Fibroblast of the aortic adventitia (primary cell): Measurements from ENCODE around the gene PRKCA. TPM values are rescaled to one million over a fixed set of nuclear protein-coding genes. Genes with fewer than 3 reads are reported as not detected.

Experiments
- DNase-seq: peaks from one replicate; pipeline ENCODE4 v3.0.0-alpha.2; 2010; ENCODE audit warnings: low read depth
- H3K4me3 ChIP-seq: 2 replicates; pipeline ENCODE4 v1.5.1; 2011; ENCODE audit warnings: low read depth, mild to moderate bottlenecking, control low read depth, low read length, moderate library complexity
- total RNA-seq: library from RNA; depleted of rRNA; stranded (reverse); fragments of >200 nt; gene quantifications from 2 replicates; pipeline ENCODE4 v1.2.3, GENCODE V29; 2012; ENCODE audit warnings: low replicate concordance
- TF ChIP-seq, protein P1 (sequence below): IDR thresholded peaks from 2 replicates; pipeline ENCODE4 v1.5.1; 2011; ENCODE audit warnings: mild to moderate bottlenecking, low read length, control low read depth, inconsistent platforms; ENCODE audit not compliant: insufficient read depth

PRKCA gene
- total RNA-seq, 1 donor: 43.7 TPM

DNA sequence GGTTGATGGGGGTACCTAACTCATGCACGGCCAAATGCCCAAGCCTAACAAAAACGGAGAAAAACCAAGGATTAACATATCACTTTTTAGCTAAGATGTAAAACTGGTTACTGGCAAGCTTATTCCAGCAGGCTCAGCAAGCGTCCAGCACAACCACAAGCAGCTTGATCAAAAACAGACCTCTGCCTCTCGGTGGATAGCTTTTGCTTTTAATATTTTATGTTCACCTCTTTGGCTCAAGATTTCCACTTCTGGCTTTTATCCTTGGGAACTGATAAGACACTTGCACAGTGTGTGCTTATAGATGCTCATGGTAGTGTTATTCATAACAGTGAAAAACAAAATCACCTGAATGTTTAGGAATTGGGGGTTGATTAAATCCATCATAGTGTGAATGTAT lies 325.6 kb downstream of the PRKCA start:
- no peak overlapping the region for H3K4me3 ChIP-seq
- DNase-seq: peak; percentile 85
- TF ChIP-seq, protein P1, sequence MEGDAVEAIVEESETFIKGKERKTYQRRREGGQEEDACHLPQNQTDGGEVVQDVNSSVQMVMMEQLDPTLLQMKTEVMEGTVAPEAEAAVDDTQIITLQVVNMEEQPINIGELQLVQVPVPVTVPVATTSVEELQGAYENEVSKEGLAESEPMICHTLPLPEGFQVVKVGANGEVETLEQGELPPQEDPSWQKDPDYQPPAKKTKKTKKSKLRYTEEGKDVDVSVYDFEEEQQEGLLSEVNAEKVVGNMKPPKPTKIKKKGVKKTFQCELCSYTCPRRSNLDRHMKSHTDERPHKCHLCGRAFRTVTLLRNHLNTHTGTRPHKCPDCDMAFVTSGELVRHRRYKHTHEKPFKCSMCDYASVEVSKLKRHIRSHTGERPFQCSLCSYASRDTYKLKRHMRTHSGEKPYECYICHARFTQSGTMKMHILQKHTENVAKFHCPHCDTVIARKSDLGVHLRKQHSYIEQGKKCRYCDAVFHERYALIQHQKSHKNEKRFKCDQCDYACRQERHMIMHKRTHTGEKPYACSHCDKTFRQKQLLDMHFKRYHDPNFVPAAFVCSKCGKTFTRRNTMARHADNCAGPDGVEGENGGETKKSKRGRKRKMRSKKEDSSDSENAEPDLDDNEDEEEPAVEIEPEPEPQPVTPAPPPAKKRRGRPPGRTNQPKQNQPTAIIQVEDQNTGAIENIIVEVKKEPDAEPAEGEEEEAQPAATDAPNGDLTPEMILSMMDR: no peak

DNA sequence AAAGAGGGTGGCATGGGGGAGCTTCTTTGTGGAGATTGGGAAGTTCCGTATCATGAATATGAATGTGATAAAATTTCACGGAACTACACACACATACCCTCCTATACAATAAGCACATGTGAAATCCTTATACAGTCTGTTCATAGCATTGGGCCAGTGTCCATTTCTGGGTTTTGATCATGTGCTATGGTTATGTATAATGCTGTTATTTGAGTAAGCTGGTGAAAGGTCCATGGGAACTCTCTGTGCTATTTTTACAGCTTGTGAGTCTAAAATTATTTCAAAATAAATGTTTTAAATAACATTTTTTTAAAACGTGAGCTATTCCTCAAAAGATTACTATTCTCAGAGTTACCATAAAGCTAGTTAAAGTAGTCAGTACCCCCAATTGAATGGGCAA lies 327.3 kb downstream of the PRKCA start:
- TF ChIP-seq, protein P1: no peak
- no peak overlapping the region for H3K4me3 ChIP-seq

DNA sequence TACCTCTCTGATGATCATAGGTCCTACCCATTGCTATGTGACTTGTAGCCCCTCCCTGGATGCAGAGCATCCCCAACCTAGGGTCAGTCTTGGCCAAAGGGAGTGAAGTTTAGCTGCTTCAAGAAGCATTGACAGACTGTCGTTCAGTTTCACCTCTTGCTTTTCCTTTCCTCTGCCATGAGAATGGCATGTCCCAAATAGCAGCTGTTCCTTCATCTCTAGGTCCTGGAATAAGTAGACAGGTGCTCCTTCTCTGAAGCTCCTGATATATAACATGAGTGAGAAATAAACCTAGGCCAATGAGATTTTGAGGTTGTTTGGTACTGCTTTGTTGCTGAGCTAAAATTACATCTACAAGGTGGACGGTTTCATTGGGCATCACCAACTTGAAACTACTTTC lies 328.0 kb downstream of the PRKCA start:
- no peak overlapping the region for H3K4me3 ChIP-seq
- TF ChIP-seq, protein P1: no peak
- DNase-seq: no peak

More for the DNA sequence above, 327.3 kb downstream of the PRKCA start:
- DNase-seq: no peak

DNA sequence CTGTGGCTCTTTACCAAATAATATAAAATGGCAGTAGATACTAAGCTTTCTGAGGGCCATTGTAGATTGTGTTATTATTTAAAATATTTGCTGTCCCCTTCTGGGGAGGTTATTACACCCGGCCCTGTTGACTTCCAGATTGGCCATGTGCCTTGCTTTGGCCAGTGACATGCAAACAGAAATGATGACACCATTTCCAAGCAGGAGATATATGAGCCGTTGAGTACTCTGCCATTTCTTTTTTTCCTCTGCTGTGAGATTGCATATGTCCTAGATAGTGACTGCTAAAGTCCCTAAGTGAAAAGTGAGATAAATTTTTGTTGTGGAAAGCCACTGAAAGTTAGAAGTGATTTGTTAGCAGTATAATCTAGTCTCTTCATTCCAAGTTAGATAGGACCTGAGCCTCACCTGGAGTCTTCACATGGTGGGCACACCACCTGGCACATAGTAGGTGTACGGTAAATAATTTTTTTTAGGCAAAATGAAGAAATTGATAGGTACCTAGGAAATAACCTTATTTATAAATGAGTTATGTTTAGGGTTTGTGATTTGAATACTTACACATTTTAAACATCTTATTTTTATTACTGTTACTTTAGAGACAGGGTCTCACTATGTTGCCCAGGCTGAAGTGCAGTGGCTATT lies 328.5 kb downstream of the PRKCA start:
- TF ChIP-seq, protein P1: no peak
- DNase-seq: no peak
- H3K4me3 ChIP-seq: no peak overlapping the region

DNA sequence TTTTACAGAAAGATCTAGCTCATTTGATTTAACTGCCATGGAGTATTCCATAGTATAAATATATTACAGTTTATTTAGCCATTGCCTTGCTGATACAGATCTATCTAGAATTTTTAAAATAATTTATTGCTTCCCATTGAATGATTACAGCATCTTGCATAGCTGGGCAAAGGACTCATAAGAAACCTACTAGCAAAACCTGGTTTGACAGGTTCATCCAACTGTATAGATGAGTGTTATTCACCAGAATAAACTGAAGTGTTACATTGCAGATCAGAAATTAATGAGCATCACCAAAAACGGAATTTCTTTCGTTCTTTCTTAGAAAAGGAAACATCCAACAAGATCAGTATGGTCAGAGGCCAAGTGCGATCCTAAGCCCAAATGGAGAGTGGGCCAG lies 330.3 kb downstream of the PRKCA start:
- DNase-seq: no peak
- no peak overlapping the region for H3K4me3 ChIP-seq
- TF ChIP-seq, protein P1: no peak

DNA sequence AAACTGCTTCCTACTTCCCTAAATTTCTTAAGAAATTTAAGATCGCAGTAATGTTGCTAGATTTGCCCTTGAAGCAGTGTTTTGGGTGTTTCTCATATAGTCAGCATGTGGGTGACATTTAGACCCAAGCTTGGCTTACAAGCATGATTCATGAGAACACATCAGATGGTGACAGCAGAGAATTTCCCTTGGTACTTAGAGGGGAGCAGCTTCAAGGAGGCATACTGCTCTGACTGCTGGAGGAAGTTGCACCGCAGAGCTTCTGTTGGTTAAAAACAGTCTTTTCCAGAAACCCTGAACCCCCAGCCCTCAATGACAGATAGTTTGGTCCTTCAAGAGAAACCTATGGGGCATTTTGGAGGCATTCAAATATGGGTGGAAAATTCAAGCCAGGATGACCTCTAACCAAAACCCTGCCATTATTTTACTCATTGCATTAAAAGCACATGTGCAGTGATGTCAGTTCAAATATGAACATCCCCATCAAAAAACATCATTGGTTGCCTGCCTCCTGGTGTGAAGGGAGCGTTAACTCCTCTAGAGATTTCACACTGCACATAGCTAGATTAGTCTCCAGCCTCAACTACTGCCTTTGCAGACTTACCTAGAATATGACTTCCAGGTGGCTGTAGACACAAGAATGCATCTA lies 331.0 kb downstream of the PRKCA start:
- no peak overlapping the region for H3K4me3 ChIP-seq
- TF ChIP-seq, protein P1: no peak
- peak; percentile 18 for DNase-seq
